ENCODE data around the gene KHDC1L. TPM values are rescaled to one million over a fixed set of nuclear protein-coding genes. Genes with fewer than 3 reads are reported as not detected.
A peak's percentile ranks its signal among the peaks of the same experiment; 100 is the strongest.

Gene KHDC1L
- total RNA-seq, 1 experiment from 2014 or later: 4.4 TPM

GRCh38 chr6:73233048-73233447 lies 7.8 kb upstream of the KHDC1L start:
- Histone ChIP-seq H3K27ac (ENCODE audit: low read length) (peak overlapping the region; percentile 88; the same call in 1 of the 2 replicates), H3K4me2 (ENCODE audit: low read depth, low read length, poor library complexity, severe bottlenecking) (no peak overlapping the region), H3K79me2 (ENCODE audit: low read length) (no peaks in the 10 kb centered on the region), H3K4me1 (ENCODE audit: low read length) (peaks cover 37% of the 10 kb centered on the region), H3K9me2 (replicated peaks; ENCODE audit: insufficient read depth, low read length) (no peaks in the 10 kb centered on the region), H4K20me1 (ENCODE audit: insufficient read depth, low read depth, low read length) (no peaks in the 10 kb centered on the region), H3K4me3 (ENCODE audit: low read length) (no peak overlapping the region), H2AFZ (ENCODE audit: low read length) (no peak overlapping the region), H3K9ac (ENCODE audit: low read length) (no peak overlapping the region), H3K9me3 (ENCODE audit: low read length) (no peaks in the 10 kb centered on the region), H3K27me3 (ENCODE audit: low read length) (no peaks in the 10 kb centered on the region), H3K36me3 (ENCODE audit: insufficient read depth, low read length) (no peaks in the 10 kb centered on the region)
- DNase-seq: no peak

GRCh38 chr6:73231986-73232391 lies 6.7 kb upstream of the KHDC1L start:
- Histone ChIP-seq H2AFZ (ENCODE audit: low read length) (no peak overlapping the region), H3K9me2 (replicated peaks; ENCODE audit: insufficient read depth, low read length) (no peaks in the 10 kb centered on the region), H3K79me2 (ENCODE audit: low read length) (no peaks in the 10 kb centered on the region), H3K27ac (ENCODE audit: low read length) (peak overlapping the region; percentile 88), H3K9ac (ENCODE audit: low read length) (peak overlapping the region; percentile 23; the same call in 1 of the 2 replicates), H3K36me3 (ENCODE audit: insufficient read depth, low read length) (no peaks in the 10 kb centered on the region), H3K27me3 (ENCODE audit: low read length) (no peaks in the 10 kb centered on the region), H3K9me3 (ENCODE audit: low read length) (no peaks in the 10 kb centered on the region), H3K4me1 (ENCODE audit: low read length) (peaks cover 37% of the 10 kb centered on the region), H4K20me1 (ENCODE audit: insufficient read depth, low read depth, low read length) (no peaks in the 10 kb centered on the region), H3K4me3 (ENCODE audit: low read length) (0 out of 2 replicates have a peak overlapping the region, but pooled peaks have one; percentile 20), H3K4me2 (ENCODE audit: low read depth, low read length, poor library complexity, severe bottlenecking) (peak overlapping the region; percentile 66)
- peak; percentile 87 for DNase-seq

GRCh38 chr6:73227606-73228255 lies 2.4 kb upstream of the KHDC1L start:
- Histone ChIP-seq H3K9me3 (ENCODE audit: low read length) (no peaks in the 10 kb centered on the region), H3K79me2 (ENCODE audit: low read length) (no peaks in the 10 kb centered on the region), H3K36me3 (ENCODE audit: insufficient read depth, low read length) (no peaks in the 10 kb centered on the region), H2AFZ (ENCODE audit: low read length) (no peak overlapping the region), H3K9me2 (replicated peaks; ENCODE audit: insufficient read depth, low read length) (no peaks in the 10 kb centered on the region), H3K9ac (ENCODE audit: low read length) (no peak overlapping the region), H3K4me2 (ENCODE audit: low read depth, low read length, poor library complexity, severe bottlenecking) (no peak overlapping the region), H3K4me1 (ENCODE audit: low read length) (peaks cover 27% of the 10 kb centered on the region), H3K4me3 (ENCODE audit: low read length) (no peak overlapping the region), H3K27ac (ENCODE audit: low read length) (no peak overlapping the region), H3K27me3 (ENCODE audit: low read length) (no peaks in the 10 kb centered on the region), H4K20me1 (ENCODE audit: insufficient read depth, low read depth, low read length) (no peaks in the 10 kb centered on the region)
- DNase-seq: no peak

GRCh38 chr6:73216859-73217258 lies 8.4 kb downstream of the KHDC1L start:
- Histone ChIP-seq H3K4me2 (ENCODE audit: low read depth, low read length, poor library complexity, severe bottlenecking) (no peak overlapping the region), H3K9ac (ENCODE audit: low read length) (no peak overlapping the region), H3K79me2 (ENCODE audit: low read length) (no peaks in the 10 kb centered on the region), H3K27me3 (ENCODE audit: low read length) (no peaks in the 10 kb centered on the region), H3K9me2 (replicated peaks; ENCODE audit: insufficient read depth, low read length) (no peaks in the 10 kb centered on the region), H2AFZ (ENCODE audit: low read length) (no peak overlapping the region), H3K36me3 (ENCODE audit: insufficient read depth, low read length) (no peaks in the 10 kb centered on the region), H4K20me1 (ENCODE audit: insufficient read depth, low read depth, low read length) (no peaks in the 10 kb centered on the region), H3K4me1 (ENCODE audit: low read length) (no peaks in the 10 kb centered on the region), H3K4me3 (ENCODE audit: low read length) (no peak overlapping the region), H3K27ac (ENCODE audit: low read length) (no peak overlapping the region), H3K9me3 (ENCODE audit: low read length) (peaks cover 5% of the 10 kb centered on the region)
- no peak for DNase-seq

GRCh38 chr6:73209117-73209516 lies 16.2 kb downstream of the KHDC1L start:
- no peak overlapping the region for H3K4me2 ChIP-seq (ENCODE audit: low read depth, low read length, poor library complexity, severe bottlenecking)
- H3K9me2 ChIP-seq (replicated peaks; ENCODE audit: insufficient read depth, low read length): no peaks in the 10 kb centered on the region
- no peak for DNase-seq
- no peak overlapping the region for H3K27ac ChIP-seq (ENCODE audit: low read length)
- no peak overlapping the region for H3K9ac ChIP-seq (ENCODE audit: low read length)
- no peaks in the 10 kb centered on the region for H4K20me1 ChIP-seq (ENCODE audit: insufficient read depth, low read depth, low read length)
- H3K4me1 ChIP-seq (ENCODE audit: low read length): no peaks in the 10 kb centered on the region; the same call in 1 of the 2 replicates
- no peak overlapping the region for H3K4me3 ChIP-seq (ENCODE audit: low read length)
- H2AFZ ChIP-seq (ENCODE audit: low read length): no peak overlapping the region
- no peaks in the 10 kb centered on the region for H3K36me3 ChIP-seq (ENCODE audit: insufficient read depth, low read length)
- no peaks in the 10 kb centered on the region for H3K27me3 ChIP-seq (ENCODE audit: low read length)
- H3K79me2 ChIP-seq (ENCODE audit: low read length): no peaks in the 10 kb centered on the region
- H3K9me3 ChIP-seq (ENCODE audit: low read length): no peaks in the 10 kb centered on the region

- H3K9ac ChIP-seq (ENCODE audit: low read length): no peak overlapping the region
These were observed 18.0 kb downstream of the KHDC1L start for GRCh38 chr6:73207221-73207837.

GRCh38 chr6:73204252-73204651 lies 21.0 kb downstream of the KHDC1L start:
- Histone ChIP-seq H3K79me2 (ENCODE audit: low read length) (no peaks in the 10 kb centered on the region), H3K4me1 (ENCODE audit: low read length) (no peaks in the 10 kb centered on the region; the same call in 1 of the 2 replicates), H3K9ac (ENCODE audit: low read length) (no peak overlapping the region), H2AFZ (ENCODE audit: low read length) (no peak overlapping the region), H3K4me3 (ENCODE audit: low read length) (no peak overlapping the region), H3K4me2 (ENCODE audit: low read depth, low read length, poor library complexity, severe bottlenecking) (no peak overlapping the region), H3K27me3 (ENCODE audit: low read length) (no peaks in the 10 kb centered on the region), H3K9me3 (ENCODE audit: low read length) (no peaks in the 10 kb centered on the region), H3K9me2 (replicated peaks; ENCODE audit: insufficient read depth, low read length) (no peaks in the 10 kb centered on the region), H4K20me1 (ENCODE audit: insufficient read depth, low read depth, low read length) (no peaks in the 10 kb centered on the region), H3K36me3 (ENCODE audit: insufficient read depth, low read length) (no peaks in the 10 kb centered on the region), H3K27ac (ENCODE audit: low read length) (no peak overlapping the region)
- DNase-seq: no peak

More at GRCh38 chr6:73207221-73207837, 18.0 kb downstream of the KHDC1L start:
- Histone ChIP-seq H3K4me3 (ENCODE audit: low read length) (no peak overlapping the region), H3K79me2 (ENCODE audit: low read length) (no peaks in the 10 kb centered on the region), H3K27me3 (ENCODE audit: low read length) (no peaks in the 10 kb centered on the region), H3K4me1 (ENCODE audit: low read length) (no peaks in the 10 kb centered on the region; the same call in 1 of the 2 replicates), H4K20me1 (ENCODE audit: insufficient read depth, low read depth, low read length) (no peaks in the 10 kb centered on the region), H3K9me3 (ENCODE audit: low read length) (no peaks in the 10 kb centered on the region), H3K4me2 (ENCODE audit: low read depth, low read length, poor library complexity, severe bottlenecking) (no peak overlapping the region), H2AFZ (ENCODE audit: low read length) (no peak overlapping the region), H3K36me3 (ENCODE audit: insufficient read depth, low read length) (no peaks in the 10 kb centered on the region), H3K27ac (ENCODE audit: low read length) (no peak overlapping the region), H3K9me2 (replicated peaks; ENCODE audit: insufficient read depth, low read length) (no peaks in the 10 kb centered on the region)
- DNase-seq: no peak

GRCh38 chr6:73203098-73203497 lies 22.2 kb downstream of the KHDC1L start:
- Histone ChIP-seq H3K4me1 (ENCODE audit: low read length) (peaks cover 8% of the 10 kb centered on the region), H3K36me3 (ENCODE audit: insufficient read depth, low read length) (no peaks in the 10 kb centered on the region), H3K9me3 (ENCODE audit: low read length) (no peaks in the 10 kb centered on the region), H3K9me2 (replicated peaks; ENCODE audit: insufficient read depth, low read length) (no peaks in the 10 kb centered on the region), H3K4me3 (ENCODE audit: low read length) (no peak overlapping the region), H4K20me1 (ENCODE audit: insufficient read depth, low read depth, low read length) (no peaks in the 10 kb centered on the region), H3K4me2 (ENCODE audit: low read depth, low read length, poor library complexity, severe bottlenecking) (no peak overlapping the region), H3K9ac (ENCODE audit: low read length) (no peak overlapping the region), H2AFZ (ENCODE audit: low read length) (no peak overlapping the region), H3K27ac (ENCODE audit: low read length) (no peak overlapping the region), H3K79me2 (ENCODE audit: low read length) (no peaks in the 10 kb centered on the region), H3K27me3 (ENCODE audit: low read length) (no peaks in the 10 kb centered on the region)
- DNase-seq: no peak
